ENCODE measurements around the gene MBTPS1. TPM values are rescaled to one million over a fixed set of nuclear protein-coding genes. Genes with fewer than 3 reads are reported as not detected.

Gene MBTPS1
- total and polyA plus RNA-seq, 5 donors: 59.3 to 112 (median 97.4) TPM

Other genes starting within 250 kb of the MBTPS1 start
- 10 to 100 TPM; 24.1 to 34.5 (median 29.1) TPM for gene MLYCD, start 217.8 kb downstream of the MBTPS1 start, total RNA-seq
- gene MLYCD, start 217.8 kb downstream of the MBTPS1 start, polyA plus RNA-seq: 27.4 TPM
- 1 to 10 TPM; 2.4 to 6.8 (median 3.8) TPM for gene OSGIN1, start 163.7 kb downstream of the MBTPS1 start, total RNA-seq
- gene OSGIN1, start 163.7 kb downstream of the MBTPS1 start, polyA plus RNA-seq: 3.6 TPM
- 1 to 10 TPM in 2 of 4 donors, under 1 TPM in 2; 0.28 to 1.8 (median 1.4) TPM for gene NECAB2, start 148.7 kb downstream of the MBTPS1 start, total RNA-seq
- gene NECAB2, start 148.7 kb downstream of the MBTPS1 start, polyA plus RNA-seq: 1.7 TPM
- gene SLC38A8, start 74.1 kb downstream of the MBTPS1 start, total RNA-seq: under 1 TPM in 2 of 4 donors, not detected in 2; 0.21 to 0.29 TPM
- not detected for gene SLC38A8, start 74.1 kb downstream of the MBTPS1 start, polyA plus RNA-seq
- gene HSDL1, start 28.2 kb upstream of the MBTPS1 start, total RNA-seq: 10 to 100 TPM; 19.8 to 34.8 (median 26.5) TPM
- gene HSDL1, start 28.2 kb upstream of the MBTPS1 start, polyA plus RNA-seq: 15.0 TPM
- gene DNAAF1, start 28.4 kb upstream of the MBTPS1 start, total RNA-seq: under 1 TPM in 2 of 4 donors, not detected in 2; 0.14 to 0.28 TPM
- 0.68 TPM for gene DNAAF1, start 28.4 kb upstream of the MBTPS1 start, polyA plus RNA-seq
- 10 to 100 TPM; 26.0 to 31.1 (median 28.4) TPM for gene TAF1C, start 70.1 kb upstream of the MBTPS1 start, total RNA-seq
- 36.2 TPM for gene TAF1C, start 70.1 kb upstream of the MBTPS1 start, polyA plus RNA-seq
- gene ADAD2, start 74.2 kb upstream of the MBTPS1 start, total RNA-seq: under 1 TPM in 3 of 4 donors, not detected in 1; 0.38 to 0.62 (median 0.60) TPM
- gene ADAD2, start 74.2 kb upstream of the MBTPS1 start, polyA plus RNA-seq: 2.9 TPM
- gene KCNG4, start 123.1 kb upstream of the MBTPS1 start, total RNA-seq: not detected
- not detected for gene KCNG4, start 123.1 kb upstream of the MBTPS1 start, polyA plus RNA-seq
- 1 to 10 TPM in 2 of 4 donors, under 1 TPM in 2; 0.34 to 1.6 (median 0.91) TPM for gene WFDC1, start 177.9 kb upstream of the MBTPS1 start, total RNA-seq
- gene WFDC1, start 177.9 kb upstream of the MBTPS1 start, polyA plus RNA-seq: 1.6 TPM